GM19240 (cell line): ENCODE data around the gene KRTAP4-11.
"Not testable (repeated sequence)": the region's sequence is repeated elsewhere in the genome, so short reads cannot be mapped to it uniquely, and the experiment has no call there.

Experiments used
- DNase-seq: peaks from one replicate; pipeline ENCODE4 v3.0.0; 2011; ENCODE audit warnings: low spot score; ENCODE audit not compliant: insufficient read length

Gene KRTAP4-11

GRCh38 chr17:41117846-41118386, at the start of gene KRTAP4-11:
TSS of gene KRTAP4-11 (minus strand) at chr17:41118373. CDS start at chr17:41118315, 58 bp downstream.
- not testable (repeated sequence) for DNase-seq

GRCh38 chr17:41167561-41167960, 49.4 kb upstream of the KRTAP4-11 start:
- DNase-seq = no peak

- DNase-seq = no peak
Measured at GRCh38 chr17:41163828-41164227, 45.7 kb upstream of the KRTAP4-11 start.

GRCh38 chr17:41160648-41161047, 42.5 kb upstream of the KRTAP4-11 start, which contains the start of gene KRTAP4-4:
TSS of gene KRTAP4-4 (minus strand) at chr17:41160748. CDS start at chr17:41160691, 57 bp downstream.
- DNase-seq = no peak

GRCh38 chr17:41160190-41160589, 42.0 kb upstream of the KRTAP4-11 start:
- not testable (repeated sequence) for DNase-seq

- no peak for DNase-seq
Measured at GRCh38 chr17:41153856-41154255, 35.7 kb upstream of the KRTAP4-11 start.

- DNase-seq = no peak
Measured at GRCh38 chr17:41151525-41151924, 33.4 kb upstream of the KRTAP4-11 start.

- no peak for DNase-seq
Measured at GRCh38 chr17:41150026-41150425, 31.9 kb upstream of the KRTAP4-11 start.

- no peak for DNase-seq
Measured at GRCh38 chr17:41149652-41149985, 31.4 kb upstream of the KRTAP4-11 start, which contains the start of gene KRTAP4-5. TSS of gene KRTAP4-5 (minus strand) at chr17:41149825. CDS start at chr17:41149767, 58 bp downstream.

GRCh38 chr17:41148971-41149651, 30.9 kb upstream of the KRTAP4-11 start:
- DNase-seq = not testable (repeated sequence)

GRCh38 chr17:41147531-41148204, 29.5 kb upstream of the KRTAP4-11 start:
- DNase-seq = no peak

- DNase-seq = no peak
Measured at GRCh38 chr17:41145261-41145660, 27.1 kb upstream of the KRTAP4-11 start.

GRCh38 chr17:41144846-41145245, 26.7 kb upstream of the KRTAP4-11 start:
- no peak for DNase-seq

- no peak for DNase-seq
Measured at GRCh38 chr17:41141361-41141760, 23.2 kb upstream of the KRTAP4-11 start.

- no peak for DNase-seq
Measured at GRCh38 chr17:41140360-41141131, 22.4 kb upstream of the KRTAP4-11 start, which contains the start of gene KRTAP4-6. TSS of gene KRTAP4-6 (minus strand) at chr17:41140544. CDS start at chr17:41140487, 57 bp downstream.

GRCh38 chr17:41139865-41140264, 21.7 kb upstream of the KRTAP4-11 start:
- DNase-seq = not testable (repeated sequence)

- no peak for DNase-seq
Measured at GRCh38 chr17:41133880-41134735, 15.9 kb upstream of the KRTAP4-11 start.

- DNase-seq = no peak
Measured at GRCh38 chr17:41131979-41132378, 13.8 kb upstream of the KRTAP4-11 start.

GRCh38 chr17:41127371-41127770, 9.2 kb upstream of the KRTAP4-11 start:
- DNase-seq = no peak

- DNase-seq = no peak
Measured at GRCh38 chr17:41126412-41126811, 8.2 kb upstream of the KRTAP4-11 start.

- DNase-seq = no peak
Measured at GRCh38 chr17:41125064-41125463, 6.9 kb upstream of the KRTAP4-11 start.
